ENCODE results near the gene POC1B. TPM values are rescaled to one million over a fixed set of nuclear protein-coding genes. Genes with fewer than 3 reads are reported as not detected.
A peak's percentile ranks its signal among the peaks of the same experiment; 100 is the strongest.

POC1B gene
- total RNA-seq, 1 experiment from 2014 or later = 39.4 TPM

GRCh38 chr12:89499857-89500256 is 26.0 kb downstream of the POC1B start:
- no peak overlapping the region for H3K27ac ChIP-seq
- no peak for DNase-seq (ENCODE audit: low read depth in 1 of 2, low spot score in 2 of 2)
- H3K36me3 ChIP-seq = peaks cover 2% of the 10 kb centered on the region; the same call in 1 of the 2 replicates
- H3K4me1 ChIP-seq (replicated peaks) = peaks cover 10% of the 10 kb centered on the region
- H3K27me3 ChIP-seq (replicated peaks) = no peaks in the 10 kb centered on the region
- no peak overlapping the region for H3K4me3 ChIP-seq
- H3K9me3 ChIP-seq (replicated peaks) = no peaks in the 10 kb centered on the region

GRCh38 chr12:89497467-89497866 is 28.4 kb downstream of the POC1B start:
- Histone ChIP-seq H3K4me3 (no peak overlapping the region), H3K9me3 (replicated peaks) (no peaks in the 10 kb centered on the region), H3K4me1 (replicated peaks) (peaks cover 12% of the 10 kb centered on the region), H3K27me3 (replicated peaks) (no peaks in the 10 kb centered on the region), H3K36me3 (peaks cover 7% of the 10 kb centered on the region; the same call in 1 of the 2 replicates), H3K27ac (no peak overlapping the region)
- no peak for DNase-seq (ENCODE audit: low read depth in 1 of 2, low spot score in 2 of 2)

- no peak for DNase-seq (ENCODE audit: low read depth in 1 of 2, low spot score in 2 of 2)
- no peak overlapping the region for H3K4me3 ChIP-seq
- H3K27ac ChIP-seq = no peak overlapping the region
- peaks cover 12% of the 10 kb centered on the region for H3K4me1 ChIP-seq (replicated peaks)
- no peaks in the 10 kb centered on the region for H3K27me3 ChIP-seq (replicated peaks)
- no peaks in the 10 kb centered on the region for H3K9me3 ChIP-seq (replicated peaks)
- peaks cover 7% of the 10 kb centered on the region; the same call in 1 of the 2 replicates for H3K36me3 ChIP-seq
These were observed 28.8 kb downstream of the POC1B start for GRCh38 chr12:89497005-89497404.

DNA sequence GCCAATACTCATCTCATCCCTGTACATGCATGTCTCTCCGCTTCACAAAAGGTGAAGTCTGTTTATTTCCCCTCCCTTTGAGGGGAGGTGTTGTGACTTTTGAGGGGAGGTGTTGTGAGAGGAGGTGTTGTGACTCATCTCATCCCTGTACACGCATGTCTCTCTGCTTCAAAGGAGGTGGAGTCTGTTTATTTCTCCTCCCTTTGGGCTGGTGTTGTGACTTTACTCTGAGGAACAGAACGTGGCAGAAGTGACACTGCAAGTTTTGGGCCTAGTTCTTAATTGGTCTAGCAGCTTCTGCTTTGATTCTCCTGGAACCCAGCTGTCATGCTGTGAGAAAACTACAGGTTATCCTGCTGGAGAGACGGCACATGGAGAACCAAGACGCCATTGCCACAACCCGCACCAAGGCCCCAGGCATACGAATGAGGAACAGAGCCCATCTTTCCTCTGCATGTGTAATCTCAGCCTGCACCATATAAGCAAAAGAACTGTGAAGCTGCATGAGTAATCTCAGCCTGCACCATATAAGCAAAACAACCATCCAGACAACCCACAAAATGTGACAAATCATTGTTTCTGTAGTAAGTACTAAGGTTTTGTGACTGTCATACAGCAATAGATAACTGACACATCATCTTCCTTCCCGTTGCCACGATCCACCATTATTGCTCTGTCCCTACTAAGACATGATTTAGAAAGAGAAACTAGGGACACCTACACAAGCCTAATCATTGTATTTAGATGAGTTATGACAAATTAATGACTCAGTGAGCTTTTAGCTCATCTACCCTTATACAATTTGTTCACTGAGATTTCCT is 31.2 kb downstream of the POC1B start:
- peaks cover 12% of the 10 kb centered on the region for H3K4me1 ChIP-seq (replicated peaks)
- no peak overlapping the region for H3K27ac ChIP-seq
- peak in 1 of 2 experiments; percentile 24 for DNase-seq (ENCODE audit: low read depth in 1 of 2, low spot score in 2 of 2)
- H3K36me3 ChIP-seq = peaks cover 8% of the 10 kb centered on the region
- no peaks in the 10 kb centered on the region for H3K27me3 ChIP-seq (replicated peaks)
- no peaks in the 10 kb centered on the region for H3K9me3 ChIP-seq (replicated peaks)
- H3K4me3 ChIP-seq = no peak overlapping the region

DNA sequence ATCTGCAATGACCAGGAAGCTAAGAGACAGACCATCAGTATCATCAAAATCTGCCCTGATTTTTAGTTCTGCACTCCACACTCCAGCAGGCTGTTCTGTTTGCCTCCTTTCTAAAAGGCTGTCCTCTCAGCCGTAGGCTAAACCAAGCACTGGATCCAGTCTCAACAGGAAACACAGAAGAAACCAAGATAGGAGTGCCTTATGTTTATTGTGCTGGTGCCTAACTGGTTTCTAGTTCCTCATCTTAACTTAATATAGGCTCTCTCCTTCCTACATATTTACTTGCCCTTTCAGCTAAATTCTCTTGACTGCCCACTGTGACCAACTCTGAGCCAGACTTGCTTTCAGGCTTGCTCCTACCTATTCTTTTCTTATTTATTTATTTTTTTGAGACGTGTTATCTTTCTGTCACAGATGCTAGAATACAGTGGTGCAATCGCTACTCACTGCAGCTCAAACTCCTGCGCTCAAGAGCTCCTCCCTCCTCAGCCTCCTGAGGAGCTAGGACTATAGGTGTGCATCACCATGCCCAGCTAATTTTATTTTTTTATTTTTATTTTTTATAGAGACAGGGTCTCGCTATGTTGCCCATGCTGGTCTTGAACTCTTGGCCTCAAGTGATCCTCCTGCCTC is 32.1 kb downstream of the POC1B start:
- no peak for DNase-seq (ENCODE audit: low read depth in 1 of 2, low spot score in 2 of 2)
- Histone ChIP-seq H3K36me3 (peaks cover 10% of the 10 kb centered on the region), H3K4me3 (no peak overlapping the region), H3K4me1 (replicated peaks) (peaks cover 12% of the 10 kb centered on the region), H3K27ac (no peak overlapping the region), H3K27me3 (replicated peaks) (no peaks in the 10 kb centered on the region), H3K9me3 (replicated peaks) (no peaks in the 10 kb centered on the region)

DNA sequence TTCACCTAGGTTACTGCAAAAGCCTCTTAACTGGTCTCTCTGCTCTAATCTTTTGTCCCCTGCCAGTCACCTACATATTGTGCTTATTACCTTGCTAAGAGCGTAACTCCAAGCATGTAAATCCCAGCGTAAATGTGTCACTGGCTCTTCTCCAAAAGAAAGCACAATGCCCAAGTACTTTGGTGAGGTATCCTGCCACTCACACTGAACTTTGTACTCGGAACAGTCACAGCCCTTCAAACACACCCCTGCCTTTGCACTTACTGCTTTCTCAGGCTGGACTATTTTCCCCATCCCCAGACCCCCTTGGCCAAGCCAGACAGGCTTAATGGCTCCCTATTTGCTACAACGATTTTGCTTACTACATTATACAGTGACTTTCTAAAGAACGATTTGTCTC is 33.0 kb downstream of the POC1B start:
- H3K4me3 ChIP-seq = no peak overlapping the region
- H3K36me3 ChIP-seq = peaks cover 10% of the 10 kb centered on the region
- H3K27me3 ChIP-seq (replicated peaks) = no peaks in the 10 kb centered on the region
- H3K27ac ChIP-seq = no peak overlapping the region
- H3K4me1 ChIP-seq (replicated peaks) = peaks cover 12% of the 10 kb centered on the region
- no peaks in the 10 kb centered on the region for H3K9me3 ChIP-seq (replicated peaks)
- DNase-seq (ENCODE audit: low read depth in 1 of 2, low spot score in 2 of 2) = no peak

- DNase-seq (ENCODE audit: low read depth in 1 of 2, low spot score in 2 of 2) = no peak
- no peaks in the 10 kb centered on the region for H3K27me3 ChIP-seq (replicated peaks)
- H3K36me3 ChIP-seq = peaks cover 10% of the 10 kb centered on the region
- H3K4me1 ChIP-seq (replicated peaks) = peaks cover 12% of the 10 kb centered on the region
- no peak overlapping the region for H3K27ac ChIP-seq
- no peaks in the 10 kb centered on the region for H3K9me3 ChIP-seq (replicated peaks)
- H3K4me3 ChIP-seq = no peak overlapping the region
These were observed 34.9 kb downstream of the POC1B start for GRCh38 chr12:89490922-89491321.

DNA sequence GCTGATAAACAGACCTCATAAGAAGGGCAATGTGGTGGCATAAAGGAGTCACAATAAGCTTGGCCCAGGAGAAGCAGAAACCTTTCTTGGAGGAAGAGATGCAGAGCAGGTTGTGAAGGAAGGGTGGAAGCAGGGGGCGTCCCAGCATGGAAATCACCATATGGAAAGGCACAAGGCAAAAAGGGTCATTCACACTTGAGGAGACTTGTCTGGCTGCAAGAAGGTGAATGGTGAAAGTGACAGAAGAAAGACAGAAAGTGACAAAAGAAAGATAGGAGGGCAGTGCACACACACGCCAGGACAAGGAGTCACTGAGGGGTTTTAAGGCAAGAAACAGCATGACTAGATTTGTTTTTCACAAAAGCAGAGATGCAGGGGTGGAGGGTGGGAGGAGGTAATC is 39.6 kb downstream of the POC1B start:
- no peaks in the 10 kb centered on the region for H3K4me1 ChIP-seq (replicated peaks)
- H3K4me3 ChIP-seq = no peak overlapping the region
- H3K27ac ChIP-seq = no peak overlapping the region
- DNase-seq (ENCODE audit: low read depth in 1 of 2, low spot score in 2 of 2) = no peak
- H3K27me3 ChIP-seq (replicated peaks) = no peaks in the 10 kb centered on the region
- H3K36me3 ChIP-seq = peaks cover 11% of the 10 kb centered on the region
- no peaks in the 10 kb centered on the region for H3K9me3 ChIP-seq (replicated peaks)

DNA sequence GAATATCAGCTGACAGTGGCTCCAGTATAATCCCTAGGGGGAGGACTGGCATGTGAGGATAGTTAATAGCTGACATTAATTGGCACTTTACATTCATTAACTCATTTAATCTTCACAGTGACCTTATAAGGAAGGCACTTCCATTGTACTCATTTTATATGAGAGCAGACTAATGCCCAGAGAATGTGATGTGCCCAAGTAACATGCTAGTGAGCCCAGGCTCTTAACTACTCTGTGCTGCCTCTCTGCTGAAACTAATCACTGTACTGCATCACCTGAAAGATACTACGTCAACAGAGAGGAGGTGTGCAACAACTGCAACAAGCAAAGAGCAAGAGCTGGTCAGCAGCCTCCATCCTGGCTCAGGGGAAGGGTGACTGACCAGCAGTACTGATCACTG is 41.4 kb downstream of the POC1B start:
- Histone ChIP-seq H3K36me3 (peaks cover 9% of the 10 kb centered on the region), H3K9me3 (replicated peaks) (no peaks in the 10 kb centered on the region), H3K4me3 (no peak overlapping the region), H3K27ac (no peak overlapping the region), H3K4me1 (replicated peaks) (no peaks in the 10 kb centered on the region), H3K27me3 (replicated peaks) (no peaks in the 10 kb centered on the region)
- DNase-seq (ENCODE audit: low read depth in 1 of 2, low spot score in 2 of 2) = no peak

DNA sequence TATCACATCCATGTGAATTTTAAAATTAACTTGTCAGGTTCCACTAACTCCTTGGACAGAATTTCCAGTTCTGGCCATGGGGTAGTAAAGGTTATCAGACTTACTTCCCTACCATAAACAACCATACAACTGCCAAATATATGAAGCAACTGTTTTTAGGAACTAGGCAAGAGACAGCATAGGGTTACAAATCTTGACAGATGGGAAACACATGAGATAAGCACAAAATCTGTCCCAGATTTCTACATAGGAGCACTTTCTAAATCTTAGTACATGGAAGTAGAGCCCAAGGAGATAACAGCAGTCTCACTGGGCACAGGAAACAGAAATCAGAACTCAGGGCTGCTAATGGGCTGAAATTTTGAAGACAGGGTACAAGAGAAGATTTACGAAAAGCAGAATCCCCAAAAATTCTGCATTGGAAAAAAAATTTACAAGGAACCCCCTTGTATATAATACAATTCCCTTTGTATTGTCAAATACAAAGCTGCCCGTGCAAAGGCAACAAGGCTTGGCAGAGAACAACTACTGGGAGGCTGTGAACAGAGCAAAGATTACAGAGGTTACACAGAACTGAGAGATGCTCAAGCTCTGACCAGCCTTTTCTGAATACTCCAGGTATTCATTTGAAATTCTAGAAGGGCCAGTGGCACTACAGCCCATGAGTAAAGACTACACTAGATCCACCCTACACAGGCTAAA is 44.5 kb downstream of the POC1B start:
- Histone ChIP-seq H3K36me3 (peaks cover 7% of the 10 kb centered on the region), H3K9me3 (replicated peaks) (no peaks in the 10 kb centered on the region), H3K27ac (no peak overlapping the region), H3K4me3 (no peak overlapping the region), H3K4me1 (replicated peaks) (no peaks in the 10 kb centered on the region), H3K27me3 (replicated peaks) (no peaks in the 10 kb centered on the region)
- no peak for DNase-seq (ENCODE audit: low read depth in 1 of 2, low spot score in 2 of 2)

- Histone ChIP-seq H3K4me3 (no peak overlapping the region), H3K9me3 (replicated peaks) (no peaks in the 10 kb centered on the region), H3K36me3 (peaks cover 4% of the 10 kb centered on the region; the same call in 1 of the 2 replicates), H3K4me1 (replicated peaks) (no peaks in the 10 kb centered on the region), H3K27ac (no peak overlapping the region), H3K27me3 (replicated peaks) (no peaks in the 10 kb centered on the region)
- no peak for DNase-seq (ENCODE audit: low read depth in 1 of 2, low spot score in 2 of 2)
These were observed 45.9 kb downstream of the POC1B start for GRCh38 chr12:89479982-89480381.

DNA sequence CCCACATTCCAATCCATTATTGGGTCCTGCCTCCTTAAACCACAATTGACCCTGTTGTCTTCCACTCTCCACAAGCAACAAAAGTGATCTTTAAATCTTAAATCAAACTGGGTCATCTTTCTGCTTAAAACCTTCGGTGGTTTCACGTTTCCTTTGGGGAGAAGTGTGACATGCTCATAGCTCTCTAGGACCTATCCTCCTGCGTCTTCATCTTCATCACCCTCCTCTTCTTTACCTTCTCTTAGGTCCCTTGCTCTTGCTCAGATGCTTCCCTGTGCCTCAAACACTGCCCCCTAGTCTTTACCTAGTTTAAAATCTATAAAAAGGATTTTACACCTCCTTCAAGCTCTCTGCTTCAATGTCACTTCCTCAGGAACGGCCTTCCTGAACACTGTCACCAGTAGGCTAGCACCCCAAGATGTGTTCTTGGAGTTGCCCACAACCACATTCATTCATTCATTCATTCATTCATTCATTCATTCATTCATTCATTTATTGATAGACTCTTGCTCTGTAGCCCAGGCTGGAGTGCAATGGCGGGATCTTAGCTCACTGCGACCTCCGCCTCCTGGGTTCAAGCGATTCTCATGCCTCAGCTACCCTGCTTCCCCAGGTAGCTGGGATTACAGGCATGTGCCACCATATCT is 48.1 kb downstream of the POC1B start:
- H3K27me3 ChIP-seq (replicated peaks) = no peaks in the 10 kb centered on the region
- no peak for DNase-seq (ENCODE audit: low read depth in 1 of 2, low spot score in 2 of 2)
- H3K4me3 ChIP-seq = no peak overlapping the region
- no peak overlapping the region for H3K27ac ChIP-seq
- peaks cover 6% of the 10 kb centered on the region for H3K4me1 ChIP-seq (replicated peaks)
- no peaks in the 10 kb centered on the region for H3K36me3 ChIP-seq
- no peaks in the 10 kb centered on the region for H3K9me3 ChIP-seq (replicated peaks)

DNA sequence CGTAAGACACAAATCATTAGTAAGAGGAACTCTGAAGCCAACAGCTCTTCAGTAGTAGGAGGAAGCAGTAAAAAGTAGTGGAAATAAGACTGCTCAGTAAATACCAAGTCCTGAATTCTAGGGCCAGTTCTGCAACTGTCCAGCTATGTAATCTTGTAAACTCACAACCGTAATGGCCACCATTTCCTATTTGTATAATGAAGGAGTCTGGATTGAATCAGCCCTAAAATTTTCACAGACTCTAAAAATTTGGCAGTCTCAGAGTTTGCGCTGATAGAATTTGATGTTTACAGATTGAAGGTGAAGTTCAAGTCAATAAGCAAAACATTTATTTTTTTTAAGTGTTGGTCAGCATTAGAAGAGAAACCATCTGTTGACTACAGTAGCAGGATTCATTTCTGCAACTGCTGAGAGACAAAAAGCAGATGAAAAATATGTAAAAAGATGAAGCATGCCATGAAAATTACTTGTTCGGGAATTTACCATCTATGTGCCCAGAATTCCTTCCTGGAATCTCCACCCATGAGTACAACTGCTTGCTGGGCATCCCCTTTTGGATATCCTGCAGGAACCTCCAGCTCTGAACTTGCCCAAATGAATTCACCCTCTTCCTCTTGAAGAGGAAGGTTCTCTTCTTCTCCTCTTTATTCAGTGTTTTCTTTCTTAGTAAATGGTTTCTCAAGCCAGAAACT is 48.8 kb downstream of the POC1B start:
- DNase-seq (ENCODE audit: low read depth in 1 of 2, low spot score in 2 of 2) = no peak
- H3K4me1 ChIP-seq (replicated peaks) = peaks cover 13% of the 10 kb centered on the region
- H3K36me3 ChIP-seq = no peaks in the 10 kb centered on the region
- H3K4me3 ChIP-seq = no peak overlapping the region
- no peak overlapping the region for H3K27ac ChIP-seq
- no peaks in the 10 kb centered on the region for H3K27me3 ChIP-seq (replicated peaks)
- no peaks in the 10 kb centered on the region for H3K9me3 ChIP-seq (replicated peaks)

Data from SJSA1 (cell line).